ENCODE results near the gene FOXP4.

DNA sequence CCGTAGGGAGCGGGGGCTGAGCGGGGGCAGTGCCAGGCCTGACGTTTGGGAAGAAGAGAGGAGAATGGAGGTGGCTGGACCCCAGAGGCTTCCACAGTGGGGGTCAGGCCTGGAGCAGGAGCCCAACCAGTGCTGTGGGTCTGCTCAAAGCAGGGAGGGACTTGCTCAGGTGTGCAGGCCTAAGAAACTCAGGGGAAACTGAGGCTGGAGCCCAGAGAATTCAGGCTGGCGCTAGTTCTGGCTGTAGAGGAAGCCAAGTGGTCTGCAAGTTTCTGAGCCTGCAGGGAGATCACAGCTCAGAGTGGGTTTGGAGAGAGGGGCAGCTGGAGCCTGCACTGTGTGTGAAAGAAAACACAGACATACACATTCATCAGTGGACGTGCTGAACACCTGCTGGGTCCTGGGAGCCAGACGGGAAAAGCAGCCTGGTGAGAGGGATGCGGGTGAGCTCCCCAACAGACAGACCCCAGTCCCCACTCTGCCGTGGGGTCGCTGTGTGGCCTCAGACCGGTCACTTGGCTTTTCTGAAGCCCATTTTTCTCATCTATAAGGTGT is 17.7 kb upstream of the FOXP4 start:
- TF ChIP-seq POLR2AphosphoS5 (IDR thresholded peaks at IDR 0.05) (no peak), CTCF (IDR thresholded peaks at IDR 0.05 in 8 of 11, conservative IDR thresholded peaks at IDR 0.05 in 3 of 11) (no peak), POLR2A (IDR thresholded peaks at IDR 0.05) (no peak)

All from spleen (tissue), 7 donors.